Lung (tissue), 12 donors: ENCODE results near the gene TMEM109. TPM values are rescaled to one million over a fixed set of nuclear protein-coding genes. Genes with fewer than 3 reads are reported as not detected.

Source experiments
- ATAC-seq: fragments of 200-7000 bp; cut with Tn5 transposase; one replicate; pipeline ENCODE4 v1.9.1; 2020; ENCODE audit warnings: moderate number of reproducible peaks; ENCODE audit not compliant: insufficient read depth, low FRiP score
- DNase-seq, 3 donors: peaks; one replicate each; pipeline ENCODE4 v3.0.0-alpha.2; 2013 to 2017
- H3K27ac ChIP-seq, 2 donors: one replicate each; pipeline ENCODE4 v1.5.1; 2013; ENCODE audit warnings: mild to moderate bottlenecking in 2 of 2, moderate library complexity in 2 of 2, control low read depth in 1 of 2, inconsistent platforms in 1 of 2, low read depth in 1 of 2, low read length in 1 of 2
- H3K27me3 ChIP-seq, 3 donors: one replicate each; pipeline ENCODE4 v1.5.1; 2013; ENCODE audit warnings: low read length in 2 of 3; ENCODE audit not compliant: control insufficient read depth in 3 of 3, insufficient read depth in 3 of 3
- H3K36me3 ChIP-seq, 4 donors: one replicate each; pipeline ENCODE4 v1.5.1; 2013; ENCODE audit warnings: low read length in 4 of 4, mild to moderate bottlenecking in 1 of 4, moderate library complexity in 1 of 4; ENCODE audit not compliant: control insufficient read depth in 4 of 4, insufficient read depth in 4 of 4
- H3K4me1 ChIP-seq, 5 donors: one replicate each; pipeline ENCODE4 v1.5.1; 2013; ENCODE audit warnings: low read length in 5 of 5, mild to moderate bottlenecking in 2 of 5, moderate library complexity in 1 of 5; ENCODE audit not compliant: control insufficient read depth in 5 of 5, insufficient read depth in 5 of 5
- H3K4me3 ChIP-seq: one replicate; pipeline ENCODE4 v1.5.1; 2013; ENCODE audit warnings: mild to moderate bottlenecking, control low read depth, moderate library complexity
- H3K9ac ChIP-seq, 2 donors: one replicate each; pipeline ENCODE4 v1.5.1; 2013; ENCODE audit warnings: low read length in 2 of 2, control low read depth in 1 of 2; ENCODE audit not compliant: insufficient read depth in 1 of 2
- H3K9me3 ChIP-seq, 4 donors: one replicate each; pipeline ENCODE4 v1.5.1; 2013; ENCODE audit warnings: low read length in 3 of 4, mild to moderate bottlenecking in 1 of 4, moderate library complexity in 1 of 4; ENCODE audit not compliant: control insufficient read depth in 4 of 4, insufficient read depth in 3 of 4
- CTCF ChIP-seq: IDR thresholded peaks from 2 replicates; pipeline ENCODE4 v1.5.1; 2012; ENCODE audit warnings: mild to moderate bottlenecking; ENCODE audit errors: control extremely low read depth, extremely low read depth
- WGBS, 2 donors: extraction: QIAGEN DNeasy Blood & Tissue Kit; methylation state at CpG; one replicate each; pipeline ENCODE4 v1.1.7; 2013; 5-methylcytosine and 5-hydroxymethylcytosine counted together
- polyA plus RNA-seq, 2 donors: library from polyadenylated mRNA; stranded (reverse); fragments of 200-250 nt; gene quantifications; one replicate each; pipeline ENCODE4 v1.2.1, GENCODE V29; 2013
- total RNA-seq, 2 donors: library from RNA; depleted of rRNA in 1 of 2; stranded (reverse); fragments of >200 nt in 1 of 2; gene quantifications; one replicate each; pipeline ENCODE4 v1.2.1, GENCODE V29; 2014 to 2021
- donor health status: control.
- donor health status: control.
- donor health status: Bipolar disorder and iron deficiency.
- donor health status: healthy.
- donor health status: DM: yes; HTN: yes; CAD: no.

TMEM109 gene
- total and polyA plus RNA-seq, 4 donors: 69.2 to 128 (median 99.3) TPM

GRCh38 chr11:60915248-60915914 lies 1.4 kb downstream of the TMEM109 start:
- WGBS, 2 donors: 4 to 5% methylated on average over 17 of the region's 17 CpGs
- H3K4me1 ChIP-seq: peaks cover 7 to 29% (median 17%) of the 10 kb centered on the region in 5 donors
- no peaks in the 10 kb centered on the region for H3K27me3 ChIP-seq
- peak; percentile 57 for ATAC-seq
- H3K27ac ChIP-seq: peak overlapping the region; percentile 59 to 83
- H3K4me3 ChIP-seq: no peak overlapping the region
- TF ChIP-seq CTCF: peak; percentile 22
- H3K36me3 ChIP-seq: peaks cover 2 to 7% (median 3%) of the 10 kb centered on the region in 4 donors
- H3K9ac ChIP-seq: peak overlapping the region in 1 of 2 donors; percentile 73
- no peaks in the 10 kb centered on the region for H3K9me3 ChIP-seq
- DNase-seq: peak; percentile 57 to 65 (median 59)

GRCh38 chr11:60916669-60917206 lies 2.8 kb downstream of the TMEM109 start:
- H3K4me3 ChIP-seq: no peak overlapping the region
- no peak for ATAC-seq
- DNase-seq: no peak
- H3K36me3 ChIP-seq: peaks cover 5 to 18% (median 11%) of the 10 kb centered on the region in 4 donors
- 85 to 91% methylated on average over 3 of the region's 3 CpGs for WGBS, 2 donors
- peak overlapping the region in 1 of 2 donors; percentile 8 for H3K27ac ChIP-seq
- H3K4me1 ChIP-seq: peaks cover 7 to 29% (median 12%) of the 10 kb centered on the region in 5 donors
- H3K9me3 ChIP-seq: no peaks in the 10 kb centered on the region
- no peak for TF ChIP-seq CTCF
- H3K9ac ChIP-seq: no peak overlapping the region
- H3K27me3 ChIP-seq: no peaks in the 10 kb centered on the region

- DNase-seq (no peak), ATAC-seq (no peak)
- H3K27ac ChIP-seq: no peak overlapping the region
- H3K9me3 ChIP-seq: peaks cover 0 to 3% (median 0%) of the 10 kb centered on the region in 4 donors
- no peak overlapping the region for H3K9ac ChIP-seq
- H3K4me3 ChIP-seq: no peak overlapping the region
- 93 to 94% methylated on average over 1 of the region's 1 CpG for WGBS, 2 donors
- H3K4me1 ChIP-seq: peaks cover 7 to 29% (median 12%) of the 10 kb centered on the region in 5 donors
- peaks cover 9 to 23% (median 12%) of the 10 kb centered on the region in 4 donors for H3K36me3 ChIP-seq
- H3K27me3 ChIP-seq: no peaks in the 10 kb centered on the region
- TF ChIP-seq CTCF: no peak
Measured at GRCh38 chr11:60917267-60917666, 3.3 kb downstream of the TMEM109 start.
